ENCODE measurements around the gene CHRM2. TPM values are rescaled to one million over a fixed set of nuclear protein-coding genes. Genes with fewer than 3 reads are reported as not detected.

The CHRM2 gene
- total RNA-seq, 1 donor from 2014 or later, result not detected

- intact Hi-C loops (cut with micrococcal nuclease), result no loop called here
- Mint-ChIP-seq H3K4me1 (no peaks in the 10 kb centered on the region), H3K4me3 (no peak overlapping the region), H3K9me3 (no peaks in the 10 kb centered on the region), H3K27me3 (no peaks in the 10 kb centered on the region), H3K27ac (no peak overlapping the region), H3K36me3 (ENCODE audit: low read depth) (no peaks in the 10 kb centered on the region)
- no peak for DNase-seq
Observed at GRCh38 chr7:137040745-137041144, 172.3 kb downstream of the CHRM2 start.

- Mint-ChIP-seq H3K36me3 (ENCODE audit: low read depth) (no peaks in the 10 kb centered on the region), H3K4me3 (no peak overlapping the region), H3K9me3 (no peaks in the 10 kb centered on the region), H3K27me3 (no peaks in the 10 kb centered on the region), H3K27ac (no peak overlapping the region), H3K4me1 (no peaks in the 10 kb centered on the region)
- DNase-seq, result no peak
- intact Hi-C loops (cut with micrococcal nuclease), result no loop called here
Observed at GRCh38 chr7:137045573-137045972, 177.1 kb downstream of the CHRM2 start.

- intact Hi-C loops (cut with micrococcal nuclease), result no loop called here
- Mint-ChIP-seq H3K36me3 (ENCODE audit: low read depth) (no peaks in the 10 kb centered on the region), H3K27me3 (no peaks in the 10 kb centered on the region), H3K27ac (no peak overlapping the region), H3K4me1 (no peaks in the 10 kb centered on the region), H3K9me3 (no peaks in the 10 kb centered on the region), H3K4me3 (no peak overlapping the region)
- no peak for DNase-seq
Observed at GRCh38 chr7:137069249-137069963, 201.0 kb downstream of the CHRM2 start.

Measured in activated CD4-positive, alpha-beta T cell treated with anti-CD3 and anti-CD28 coated beads, Interleukin-2, amount 10 ng/mL, durations not matched to agents 24 days and 14 days (primary cell).